GM12874 (cell line): ENCODE results near the gene DYNC1I1.

Experiments used
- TF ChIP-seq, protein P1 (sequence below): IDR thresholded peaks from 2 replicates; pipeline ENCODE4 v1.5.1; 2011; ENCODE audit warnings: low read depth, mild to moderate bottlenecking, control low read depth, low read length, moderate library complexity; ENCODE audit not compliant: insufficient read depth

Gene DYNC1I1

DNA sequence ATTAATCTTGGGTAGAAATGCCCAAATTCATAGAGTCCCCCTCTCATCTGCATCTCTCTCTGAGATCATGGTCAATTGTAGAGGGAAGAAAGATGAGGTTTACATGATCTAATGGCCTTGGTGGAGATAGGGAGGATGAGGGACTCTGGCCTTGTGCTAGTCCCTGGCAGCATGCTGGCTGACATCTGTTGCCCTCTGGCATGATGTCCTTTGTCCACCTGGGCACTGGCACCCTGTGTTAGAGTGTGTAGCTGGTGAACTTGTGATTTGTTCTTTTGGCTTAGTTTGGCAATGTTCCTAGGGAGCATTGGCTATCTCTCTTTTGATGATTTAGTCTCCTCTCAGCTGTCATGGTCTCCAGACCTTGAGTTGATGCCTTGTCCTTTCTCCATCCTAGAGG is 103.2 kb downstream of the DYNC1I1 start:
- TF ChIP-seq, protein P1, sequence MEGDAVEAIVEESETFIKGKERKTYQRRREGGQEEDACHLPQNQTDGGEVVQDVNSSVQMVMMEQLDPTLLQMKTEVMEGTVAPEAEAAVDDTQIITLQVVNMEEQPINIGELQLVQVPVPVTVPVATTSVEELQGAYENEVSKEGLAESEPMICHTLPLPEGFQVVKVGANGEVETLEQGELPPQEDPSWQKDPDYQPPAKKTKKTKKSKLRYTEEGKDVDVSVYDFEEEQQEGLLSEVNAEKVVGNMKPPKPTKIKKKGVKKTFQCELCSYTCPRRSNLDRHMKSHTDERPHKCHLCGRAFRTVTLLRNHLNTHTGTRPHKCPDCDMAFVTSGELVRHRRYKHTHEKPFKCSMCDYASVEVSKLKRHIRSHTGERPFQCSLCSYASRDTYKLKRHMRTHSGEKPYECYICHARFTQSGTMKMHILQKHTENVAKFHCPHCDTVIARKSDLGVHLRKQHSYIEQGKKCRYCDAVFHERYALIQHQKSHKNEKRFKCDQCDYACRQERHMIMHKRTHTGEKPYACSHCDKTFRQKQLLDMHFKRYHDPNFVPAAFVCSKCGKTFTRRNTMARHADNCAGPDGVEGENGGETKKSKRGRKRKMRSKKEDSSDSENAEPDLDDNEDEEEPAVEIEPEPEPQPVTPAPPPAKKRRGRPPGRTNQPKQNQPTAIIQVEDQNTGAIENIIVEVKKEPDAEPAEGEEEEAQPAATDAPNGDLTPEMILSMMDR: no peak

DNA sequence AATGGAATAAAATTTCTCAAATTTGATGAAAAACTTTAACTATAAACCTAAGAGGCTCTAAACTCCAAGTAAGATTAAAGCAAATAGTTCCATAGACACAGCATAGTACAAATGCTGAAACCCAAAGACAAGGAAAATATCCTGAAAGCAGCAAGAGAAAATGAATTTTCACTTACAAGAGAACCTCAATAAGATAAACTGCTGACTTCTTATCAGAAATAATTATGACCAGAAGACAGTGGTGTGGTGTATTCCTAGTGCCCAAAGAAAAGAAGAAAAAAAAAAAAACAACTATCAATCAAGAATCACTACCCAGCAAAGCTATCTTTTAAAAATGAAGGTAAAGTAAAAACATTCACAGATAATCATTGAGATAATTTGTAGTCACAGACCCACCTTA is 106.3 kb downstream of the DYNC1I1 start:
- TF ChIP-seq, protein P1: no peak

DNA sequence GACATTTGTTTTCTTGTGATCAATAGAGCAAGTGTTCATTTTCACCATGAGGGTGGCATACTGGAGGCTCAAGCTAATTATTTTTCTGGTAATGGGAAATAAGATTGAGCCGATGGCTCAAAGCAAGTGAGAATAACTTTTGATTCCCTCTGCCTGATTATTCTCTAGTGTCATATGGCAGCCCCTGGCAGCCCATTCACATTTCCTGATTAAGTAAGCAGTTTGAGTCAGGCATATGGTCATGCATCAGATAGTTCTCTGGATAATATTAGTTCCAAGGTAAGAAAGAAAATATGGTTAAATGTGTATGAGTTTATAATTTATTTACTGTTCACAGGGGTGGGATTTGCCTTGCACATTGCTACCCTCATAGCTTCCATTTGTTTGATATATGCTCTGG is 109.2 kb downstream of the DYNC1I1 start:
- TF ChIP-seq, protein P1: no peak

DNA sequence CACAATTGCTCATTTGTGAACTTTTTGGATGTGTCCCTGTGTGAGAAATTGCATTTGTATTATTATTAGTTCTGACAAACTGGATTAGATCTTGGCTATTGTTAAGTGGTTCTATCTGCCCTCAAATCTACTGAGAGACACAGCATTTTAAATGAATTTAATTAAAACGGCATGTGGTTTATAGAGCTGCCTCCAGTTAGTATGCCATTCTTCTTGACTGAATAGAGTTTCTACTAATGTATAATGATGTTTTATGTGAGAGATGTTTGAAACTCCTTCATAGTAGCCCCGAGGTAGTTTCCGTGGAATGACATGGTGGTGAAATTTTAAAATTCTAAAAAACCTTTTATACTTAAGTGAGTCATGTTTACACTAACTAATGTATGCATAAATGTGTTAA is 110.9 kb downstream of the DYNC1I1 start:
- TF ChIP-seq, protein P1: no peak

DNA sequence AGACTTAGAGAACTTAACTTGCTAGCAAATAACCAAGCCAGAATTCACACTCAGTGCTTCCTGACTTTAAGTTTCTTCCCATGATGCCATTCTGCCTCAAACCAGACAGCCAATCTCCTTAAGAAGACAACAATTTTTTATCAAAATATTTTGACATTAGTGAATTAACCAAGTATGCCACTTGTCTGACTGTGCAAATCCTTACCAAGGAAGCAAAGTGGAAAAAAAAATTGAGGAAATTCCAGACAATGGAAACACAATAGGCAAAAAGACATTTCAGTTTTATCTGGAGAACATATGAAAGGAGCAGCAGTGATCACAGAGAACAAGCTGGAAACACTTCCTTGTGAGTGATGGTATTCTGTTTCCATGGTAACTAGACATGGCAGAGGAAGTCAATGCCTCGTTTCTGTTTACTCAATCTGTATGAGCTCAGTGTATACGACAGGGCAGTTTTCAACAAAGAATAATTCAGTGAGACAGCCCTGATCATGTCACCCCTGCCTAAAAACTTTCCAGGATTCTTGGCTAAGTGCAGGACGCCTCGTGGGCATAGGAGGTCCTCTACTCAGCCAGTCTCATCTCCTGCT is 114.2 kb downstream of the DYNC1I1 start:
- TF ChIP-seq, protein P1: no peak

DNA sequence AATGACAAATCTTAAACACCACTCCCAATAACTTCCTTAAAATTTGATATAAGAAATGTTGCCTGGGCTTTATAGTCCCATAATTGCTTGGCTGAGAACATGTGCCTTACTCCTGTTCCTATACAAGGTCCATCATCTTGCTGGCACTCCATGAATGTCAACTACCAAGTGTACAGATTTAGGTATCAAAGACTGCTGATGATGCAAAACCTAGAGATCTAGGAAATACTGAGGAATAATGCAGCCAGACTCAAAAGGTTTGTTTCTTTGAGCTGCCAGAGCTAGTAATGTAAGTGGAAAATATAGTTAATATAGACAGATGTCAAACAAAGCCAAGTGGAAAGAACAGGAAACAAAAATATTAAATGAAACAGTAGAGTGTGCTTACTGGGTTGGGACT is 121.1 kb downstream of the DYNC1I1 start:
- TF ChIP-seq, protein P1: no peak

DNA sequence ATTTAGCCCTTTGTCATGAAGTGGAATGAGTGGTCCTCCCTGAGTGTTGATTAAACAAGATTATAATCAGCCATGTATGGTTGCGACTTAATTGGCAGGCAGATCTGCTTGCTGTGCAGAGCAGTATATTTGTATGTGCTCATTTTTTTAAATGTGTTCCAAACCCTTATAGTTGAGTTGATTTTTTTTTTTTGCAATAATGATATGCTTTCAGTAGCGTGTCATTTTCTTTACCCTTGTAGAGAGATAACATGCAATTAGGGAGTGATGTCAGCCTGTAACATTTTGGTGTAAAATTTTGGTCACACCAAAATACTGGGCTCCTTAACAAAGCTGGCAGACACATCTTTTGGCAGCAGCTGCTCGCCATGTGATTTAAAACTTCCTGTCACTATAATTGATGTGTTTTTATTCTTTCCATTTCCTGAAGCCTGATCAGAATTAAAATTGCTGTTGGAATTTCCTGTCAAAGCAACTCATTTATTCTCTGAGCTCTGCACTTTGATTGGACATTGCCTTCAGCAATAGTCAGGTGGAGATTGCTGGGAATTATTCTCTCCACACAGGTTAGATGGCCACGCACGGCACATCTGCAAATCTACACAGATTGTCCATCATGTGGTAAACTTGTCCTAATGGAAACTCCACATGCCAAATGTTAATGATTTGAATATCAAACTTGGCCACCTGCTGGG is 125.3 kb downstream of the DYNC1I1 start:
- TF ChIP-seq, protein P1: no peak
